ENCODE data around the gene TLR2.

TLR2 gene

GRCh38 chr4:153639833-153640802 lies 44.0 kb upstream of the TLR2 start:
- no peak for DNase-seq (ENCODE audit: low read depth)
- no peak for TF ChIP-seq CTCF (IDR thresholded peaks at IDR 0.05; ENCODE audit: insufficient read depth, low read depth, low read length, missing control alignments)
- H3K4me3 ChIP-seq (ENCODE audit: low read depth, low read length), result no peak overlapping the region

GRCh38 chr4:153641532-153641931 lies 42.5 kb upstream of the TLR2 start:
- TF ChIP-seq CTCF (IDR thresholded peaks at IDR 0.05; ENCODE audit: insufficient read depth, low read depth, low read length, missing control alignments), result no peak
- H3K4me3 ChIP-seq (ENCODE audit: low read depth, low read length), result no peak overlapping the region
- DNase-seq (ENCODE audit: low read depth), result no peak

GRCh38 chr4:153643406-153644383 lies 40.4 kb upstream of the TLR2 start:
- peak; percentile 51 for TF ChIP-seq CTCF (IDR thresholded peaks at IDR 0.05; ENCODE audit: insufficient read depth, low read depth, low read length, missing control alignments)
- H3K4me3 ChIP-seq (ENCODE audit: low read depth, low read length), result no peak overlapping the region
- DNase-seq (ENCODE audit: low read depth), result peak; percentile 79

GRCh38 chr4:153645183-153645582 lies 38.9 kb upstream of the TLR2 start:
- no peak overlapping the region for H3K4me3 ChIP-seq (ENCODE audit: low read depth, low read length)
- peak; percentile 43 for TF ChIP-seq CTCF (IDR thresholded peaks at IDR 0.05; ENCODE audit: insufficient read depth, low read depth, low read length, missing control alignments)
- no peak for DNase-seq (ENCODE audit: low read depth)

GRCh38 chr4:153646261-153646660 lies 37.8 kb upstream of the TLR2 start:
- no peak for DNase-seq (ENCODE audit: low read depth)
- no peak overlapping the region for H3K4me3 ChIP-seq (ENCODE audit: low read depth, low read length)
- no peak for TF ChIP-seq CTCF (IDR thresholded peaks at IDR 0.05; ENCODE audit: insufficient read depth, low read depth, low read length, missing control alignments)

GRCh38 chr4:153646978-153647377 lies 37.1 kb upstream of the TLR2 start:
- no peak for DNase-seq (ENCODE audit: low read depth)
- TF ChIP-seq CTCF (IDR thresholded peaks at IDR 0.05; ENCODE audit: insufficient read depth, low read depth, low read length, missing control alignments), result no peak
- H3K4me3 ChIP-seq (ENCODE audit: low read depth, low read length), result no peak overlapping the region

Measured in GM12865 (cell line).